Superior temporal gyrus (tissue), 1 donor: Measurements from ENCODE around the gene RRM1.
"Not testable (repeated sequence)": the region's sequence is repeated elsewhere in the genome, so short reads cannot be mapped to it uniquely, and the experiment has no call there.

Experiments
- DNase-seq: peaks from one replicate; pipeline ENCODE4 v3.0.0-alpha.2; 2016; ENCODE audit errors: extremely low spot score

The RRM1 gene

GRCh38 chr11:4094348-4095291 is at the start of gene RRM1:
Gene RRM1, plus strand, starts transcription at chr11:4094799. Its CDS starts 214 bp downstream, at chr11:4095013.
- peak; percentile 97 for DNase-seq

- DNase-seq = peak; percentile 88
Measured at GRCh38 chr11:4044976-4045646, 49.5 kb upstream of the RRM1 start.

- no peak for DNase-seq
Measured at GRCh38 chr11:4048340-4048739, 46.3 kb upstream of the RRM1 start.

- no peak for DNase-seq
Measured at GRCh38 chr11:4049006-4049405, 45.6 kb upstream of the RRM1 start.

GRCh38 chr11:4050138-4050537 is 44.5 kb upstream of the RRM1 start:
- DNase-seq = no peak

GRCh38 chr11:4053200-4053599 is 41.4 kb upstream of the RRM1 start:
- not testable (repeated sequence) for DNase-seq

GRCh38 chr11:4054643-4055042 is 40.0 kb upstream of the RRM1 start:
- DNase-seq = no peak

- DNase-seq = no peak
Measured at GRCh38 chr11:4059424-4059823, 35.2 kb upstream of the RRM1 start.

GRCh38 chr11:4060182-4060923 is 34.2 kb upstream of the RRM1 start:
- no peak for DNase-seq

- no peak for DNase-seq
Measured at GRCh38 chr11:4061700-4062099, 32.9 kb upstream of the RRM1 start.

GRCh38 chr11:4063348-4063747 is 31.3 kb upstream of the RRM1 start:
- no peak for DNase-seq

- DNase-seq = no peak
Measured at GRCh38 chr11:4064278-4064955, 30.2 kb upstream of the RRM1 start.

- no peak for DNase-seq
Measured at GRCh38 chr11:4065086-4065485, 29.5 kb upstream of the RRM1 start.

- no peak for DNase-seq
Measured at GRCh38 chr11:4065601-4066377, 28.8 kb upstream of the RRM1 start.

- DNase-seq = no peak
Measured at GRCh38 chr11:4066910-4067309, 27.7 kb upstream of the RRM1 start.

- DNase-seq = no peak
Measured at GRCh38 chr11:4068962-4069361, 25.6 kb upstream of the RRM1 start.

- no peak for DNase-seq
Measured at GRCh38 chr11:4071325-4071724, 23.3 kb upstream of the RRM1 start.

GRCh38 chr11:4071914-4072313 is 22.7 kb upstream of the RRM1 start:
- DNase-seq = no peak

- DNase-seq = peak; percentile 95
Measured at GRCh38 chr11:4072668-4073285, 21.8 kb upstream of the RRM1 start.

- no peak for DNase-seq
Measured at GRCh38 chr11:4074266-4074665, 20.3 kb upstream of the RRM1 start.
